GM19372 (cell line): Measurements from ENCODE around the gene BSG.

Source experiments
- ATAC-seq: cut with Tn5 transposase; IDR thresholded peaks from one replicate; pipeline ENCODE4 v1.9.1; 2021; ENCODE audit warnings: mild to moderate bottlenecking, low read depth, moderate library complexity; ENCODE audit not compliant: unreplicated experiment

The BSG gene

DNA sequence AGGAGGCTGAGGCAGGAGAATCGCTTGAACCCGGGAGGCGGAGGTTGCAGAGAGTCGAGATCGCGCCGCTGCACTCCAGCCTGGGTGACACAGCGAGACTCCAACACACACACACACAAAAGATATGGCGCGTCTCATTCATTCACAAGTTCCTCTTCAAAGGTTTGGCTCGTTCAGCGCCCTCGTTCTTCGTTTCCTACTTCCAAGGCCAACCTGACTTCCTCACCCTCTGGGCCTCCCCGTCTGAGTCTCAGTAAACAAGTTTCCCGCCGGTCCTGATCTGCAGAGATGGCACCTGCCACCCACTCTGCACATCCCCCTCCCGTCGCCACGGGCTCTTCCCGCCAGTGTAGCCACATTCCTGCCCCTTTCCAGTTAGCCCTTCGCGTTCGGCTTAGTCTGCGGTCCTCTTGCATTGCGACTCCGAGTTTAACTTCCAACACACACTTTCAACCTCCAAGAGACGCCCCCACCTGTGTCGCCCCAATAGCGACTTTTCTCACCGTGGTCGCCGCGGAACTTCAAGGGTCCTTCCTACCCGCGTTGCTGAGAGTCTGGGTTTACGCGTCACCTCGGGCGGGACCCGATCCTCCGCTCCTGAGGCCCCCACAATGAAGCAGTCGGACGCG is 1.3 kb upstream of the BSG start:
- ATAC-seq, result no peak

DNA sequence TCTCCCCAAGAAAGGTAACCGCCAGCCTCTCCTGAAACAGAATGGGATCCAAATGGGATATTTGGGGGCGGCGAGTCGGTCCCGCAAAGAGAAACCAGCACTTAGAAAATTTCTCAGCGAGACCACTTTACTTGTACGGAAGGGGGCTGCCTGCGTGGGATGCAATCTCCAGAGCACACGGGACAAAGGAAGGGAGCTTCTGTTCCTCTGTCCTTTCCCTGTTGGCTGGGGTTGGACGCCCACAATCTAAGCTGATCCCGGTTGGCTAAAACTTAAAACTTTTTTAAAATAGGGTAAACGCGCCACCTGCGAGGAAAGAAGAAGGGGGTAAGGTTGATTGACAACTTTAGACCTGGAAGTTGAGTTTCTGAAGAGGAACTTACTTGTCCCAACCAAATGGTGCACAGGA is 826 bp upstream of the BSG start:
- no peak for ATAC-seq

DNA sequence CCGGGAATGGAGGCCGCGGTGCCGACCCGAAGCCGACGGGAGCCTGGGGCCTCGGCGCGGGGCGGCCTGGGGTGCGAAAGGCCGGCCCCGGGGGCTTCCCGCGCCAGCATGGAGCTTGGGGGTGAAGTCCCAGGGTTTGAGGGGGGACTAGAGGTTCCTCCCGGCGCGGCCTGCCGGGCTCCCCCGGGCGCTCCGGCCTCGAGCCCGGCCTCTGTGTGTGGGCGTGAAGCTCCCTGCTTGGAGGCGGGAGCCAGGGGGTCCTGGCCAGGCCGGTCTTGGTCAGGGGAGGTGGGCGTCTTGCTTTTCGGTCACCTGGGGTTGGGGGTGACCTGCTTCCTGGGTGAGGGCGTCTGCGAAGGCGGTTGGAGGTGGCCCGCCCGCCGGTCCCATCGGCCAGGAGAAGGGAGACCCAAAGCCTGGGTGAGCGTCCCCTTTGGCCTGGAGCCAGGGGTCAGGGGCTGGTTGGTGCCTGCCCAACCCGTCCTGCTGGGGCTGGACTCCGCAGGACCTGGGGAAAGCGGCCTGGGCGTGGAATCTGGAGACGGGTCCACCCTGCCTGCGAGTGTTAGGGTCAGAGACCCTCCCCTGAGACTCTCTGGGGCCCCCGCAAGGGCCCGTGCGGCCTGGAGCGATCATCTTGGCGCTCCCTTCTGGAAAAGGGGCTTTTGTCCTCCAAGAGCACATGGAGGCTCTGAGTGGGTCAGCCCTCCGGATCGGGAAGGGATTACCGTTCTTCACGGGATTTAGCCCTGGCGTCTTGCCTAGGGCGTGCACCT is 535 bp downstream of the BSG start:
- ATAC-seq, result no peak

DNA sequence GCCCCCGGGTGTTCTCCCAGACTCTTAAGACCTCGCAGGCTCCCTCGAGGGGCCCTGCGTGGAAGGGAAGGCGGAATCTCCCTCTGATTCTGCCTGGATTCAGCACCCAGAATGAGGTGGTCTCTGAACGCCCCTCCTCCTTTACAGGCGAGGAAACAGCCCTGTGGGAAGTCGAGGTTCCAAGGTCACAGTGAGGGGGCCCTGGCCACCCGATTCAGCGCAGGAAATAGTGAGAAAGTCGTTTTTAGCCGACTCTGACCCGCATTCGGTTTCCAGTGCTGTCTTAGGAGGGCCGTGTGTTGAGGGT is 1.1 kb downstream of the BSG start:
- ATAC-seq, result no peak

DNA sequence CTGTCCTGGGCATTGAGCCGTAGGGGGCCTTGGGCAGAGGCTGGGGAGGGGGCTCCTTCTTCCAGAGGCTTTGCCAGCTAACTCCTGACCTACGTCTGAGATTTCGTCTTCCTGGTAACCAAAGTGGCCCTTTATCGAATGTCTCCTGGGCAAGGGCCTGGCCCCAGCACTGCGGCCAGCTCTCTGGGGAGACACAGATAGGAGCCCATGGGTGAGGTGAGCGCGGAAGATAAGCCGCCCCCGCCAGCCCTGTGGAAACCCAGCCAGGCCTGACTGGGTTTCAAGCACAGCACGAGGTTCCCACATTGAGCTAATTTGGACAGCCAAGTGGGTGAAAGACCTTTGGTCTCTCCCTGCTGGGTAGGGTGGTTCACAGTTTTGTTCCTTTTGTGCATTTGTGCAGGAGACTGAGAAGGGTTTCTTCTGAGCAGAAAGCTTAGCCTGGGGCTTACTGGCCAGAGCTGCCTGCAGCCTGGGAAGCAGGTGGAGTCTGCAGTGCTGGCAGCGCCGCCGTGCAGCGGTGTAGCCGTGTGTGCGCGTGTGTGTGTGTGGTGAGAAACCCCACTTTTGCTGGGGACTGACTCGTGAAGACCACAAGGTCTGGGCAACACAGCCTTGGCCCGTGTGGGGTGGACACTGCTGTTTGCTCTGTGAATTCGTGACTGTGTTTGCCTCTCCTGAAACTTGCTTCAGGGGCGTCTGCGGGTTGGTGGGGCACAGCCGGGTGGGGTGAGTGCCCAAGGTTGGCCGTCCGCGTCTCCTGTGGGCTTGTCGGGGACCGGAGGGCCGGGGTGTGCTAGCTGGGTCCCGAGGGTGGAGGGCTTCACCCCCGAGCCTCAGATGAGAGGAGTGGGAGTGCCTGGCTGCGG is 2.5 kb downstream of the BSG start:
- ATAC-seq, result no peak

DNA sequence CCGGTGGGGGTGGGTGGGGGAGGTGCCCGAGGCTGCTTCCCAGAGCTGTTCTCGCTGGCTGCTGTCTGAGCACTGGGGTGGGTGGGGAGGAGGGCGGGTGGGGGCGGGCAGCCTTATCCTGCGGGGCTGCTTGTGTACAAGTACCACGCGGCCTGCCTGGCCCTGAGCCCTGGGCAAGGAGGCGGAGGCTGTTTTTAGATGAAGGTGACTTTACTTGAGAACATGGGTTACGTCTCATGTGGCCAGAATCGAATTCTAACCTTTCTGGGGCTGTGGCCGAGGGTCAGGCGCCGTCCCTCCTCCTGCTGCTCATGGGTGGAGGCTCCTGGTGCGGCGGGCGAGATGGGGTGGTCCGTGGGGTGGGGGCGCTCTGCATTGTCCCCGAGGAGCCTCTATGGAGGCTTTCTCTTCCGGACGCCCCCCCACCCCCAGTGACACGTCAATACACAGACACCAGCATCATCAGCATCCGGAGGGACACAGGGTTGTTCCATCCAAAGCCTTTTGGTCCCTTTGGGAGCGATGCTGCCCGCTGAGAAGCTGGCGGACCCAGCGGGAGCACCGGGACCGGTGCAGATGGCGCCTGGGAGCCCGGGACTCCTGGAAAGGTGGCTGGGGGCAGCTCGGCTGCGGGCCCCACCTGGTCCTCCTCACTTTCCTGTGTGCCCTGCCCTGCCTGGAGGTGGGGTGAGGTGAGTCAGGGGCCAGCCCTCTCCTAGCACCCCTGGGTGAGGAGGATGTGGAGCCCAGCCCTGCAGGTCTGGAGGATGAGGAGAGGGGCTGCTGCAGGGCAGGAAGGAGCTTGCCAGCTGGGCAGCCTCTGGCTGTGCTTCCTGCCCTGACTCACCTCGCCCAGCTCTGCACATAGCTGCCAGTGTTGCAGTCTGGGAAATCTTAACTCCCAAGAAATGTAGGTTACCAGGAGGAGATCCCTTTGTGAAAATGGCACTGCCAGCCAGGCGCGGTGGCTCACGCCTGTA is 3.4 kb downstream of the BSG start:
- no peak for ATAC-seq

DNA sequence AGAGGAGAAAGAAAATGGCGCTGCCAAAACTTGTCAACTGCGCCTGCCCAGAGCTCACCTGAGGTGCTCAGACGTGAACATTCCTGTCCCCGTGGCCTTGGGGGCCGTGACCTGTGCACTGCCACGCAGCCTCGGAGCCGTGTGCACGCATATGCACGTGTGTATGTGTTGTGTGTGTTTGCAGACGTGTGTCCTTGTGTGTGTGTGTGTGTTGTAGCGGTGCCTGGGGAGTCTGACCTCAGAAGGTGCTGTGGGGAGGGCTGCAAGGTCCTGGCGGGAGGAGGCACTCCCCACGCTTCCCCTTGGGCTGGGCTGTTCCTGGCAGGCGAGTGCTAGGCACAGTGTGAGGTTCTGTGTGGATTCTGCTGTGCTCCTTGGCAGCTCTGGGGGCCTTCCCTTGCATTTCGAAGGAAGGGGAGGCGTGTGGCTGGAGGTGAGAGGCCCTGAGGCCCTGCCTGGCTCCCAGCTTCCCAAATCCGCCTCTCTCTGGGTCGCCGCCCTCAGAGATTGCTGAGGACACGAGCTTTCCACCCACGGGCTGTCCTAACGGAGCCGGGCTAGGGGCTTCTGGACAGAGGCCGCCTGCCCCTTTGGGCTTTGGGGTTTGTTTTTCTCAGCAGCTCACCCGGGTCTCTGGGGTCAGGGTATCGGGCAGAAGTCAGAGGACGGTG is 4.5 kb downstream of the BSG start:
- no peak for ATAC-seq

DNA sequence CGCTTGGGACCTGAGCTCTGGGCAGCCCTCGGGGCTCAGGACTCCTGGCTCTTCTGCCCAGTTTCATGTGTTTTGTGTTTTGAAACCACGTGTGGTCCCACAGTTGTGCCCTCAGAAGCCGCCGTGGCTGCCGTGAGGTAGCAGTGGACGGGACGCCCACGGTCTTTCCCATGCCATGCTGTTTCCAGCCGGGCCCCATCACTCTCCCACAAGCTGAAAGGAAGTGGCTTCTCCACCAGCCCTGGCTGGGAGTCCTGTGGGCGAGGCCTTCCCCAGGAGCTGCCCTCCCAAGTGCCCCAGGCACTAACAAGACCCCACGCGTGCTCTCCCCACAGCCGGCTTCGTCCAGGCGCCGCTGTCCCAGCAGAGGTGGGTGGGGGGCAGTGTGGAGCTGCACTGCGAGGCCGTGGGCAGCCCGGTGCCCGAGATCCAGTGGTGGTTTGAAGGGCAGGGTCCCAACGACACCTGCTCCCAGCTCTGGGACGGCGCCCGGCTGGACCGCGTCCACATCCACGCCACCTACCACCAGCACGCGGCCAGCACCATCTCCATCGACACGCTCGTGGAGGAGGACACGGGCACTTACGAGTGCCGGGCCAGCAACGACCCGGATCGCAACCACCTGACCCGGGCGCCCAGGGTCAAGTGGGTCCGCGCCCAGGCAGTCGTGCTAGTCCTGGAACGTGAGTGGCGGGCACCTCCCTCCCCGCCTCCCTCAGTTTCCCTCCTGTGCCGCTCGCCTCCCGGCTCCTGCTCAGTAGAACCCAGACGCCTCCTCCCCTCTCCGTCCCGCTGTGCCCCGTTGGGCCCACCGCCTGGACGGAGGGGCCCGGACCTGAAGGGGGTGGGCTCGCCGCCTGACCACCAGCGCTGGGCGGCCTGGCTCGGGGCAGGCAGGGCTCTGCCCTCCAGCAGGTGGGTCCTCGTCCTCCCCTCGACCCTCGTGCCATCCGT is 5.3 kb downstream of the BSG start:
- no peak for ATAC-seq

DNA sequence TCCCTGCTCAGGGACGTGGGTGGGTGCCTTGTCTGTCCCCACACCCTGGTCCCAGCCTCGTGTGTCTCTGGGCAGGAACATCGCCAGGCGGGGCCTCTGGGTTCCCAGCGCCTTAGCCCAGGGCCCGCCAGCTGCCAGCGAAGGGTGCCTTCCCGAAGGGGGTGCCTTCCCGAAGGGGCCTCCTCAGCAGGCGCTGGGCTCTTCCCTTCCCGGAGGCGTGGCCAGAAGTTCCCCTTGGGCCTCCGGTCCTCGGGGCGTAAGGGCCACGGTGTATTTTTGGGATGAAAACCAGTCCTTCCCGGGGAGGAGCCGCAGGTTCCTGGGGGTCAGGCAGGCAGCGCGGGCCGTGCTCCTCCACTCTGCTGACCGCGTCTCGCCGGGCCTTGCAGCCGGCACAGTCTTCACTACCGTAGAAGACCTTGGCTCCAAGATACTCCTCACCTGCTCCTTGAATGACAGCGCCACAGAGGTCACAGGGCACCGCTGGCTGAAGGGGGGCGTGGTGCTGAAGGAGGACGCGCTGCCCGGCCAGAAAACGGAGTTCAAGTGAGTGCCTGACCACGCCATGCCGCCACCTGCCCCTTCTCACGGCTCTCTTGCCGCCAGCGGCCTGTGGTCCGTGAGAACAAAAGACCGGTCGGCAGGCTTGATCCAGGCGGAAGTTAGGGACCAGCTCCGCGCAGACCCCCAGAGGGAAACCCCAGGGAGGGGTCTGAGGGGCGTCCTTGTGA is 6.9 kb downstream of the BSG start:
- no peak for ATAC-seq

DNA sequence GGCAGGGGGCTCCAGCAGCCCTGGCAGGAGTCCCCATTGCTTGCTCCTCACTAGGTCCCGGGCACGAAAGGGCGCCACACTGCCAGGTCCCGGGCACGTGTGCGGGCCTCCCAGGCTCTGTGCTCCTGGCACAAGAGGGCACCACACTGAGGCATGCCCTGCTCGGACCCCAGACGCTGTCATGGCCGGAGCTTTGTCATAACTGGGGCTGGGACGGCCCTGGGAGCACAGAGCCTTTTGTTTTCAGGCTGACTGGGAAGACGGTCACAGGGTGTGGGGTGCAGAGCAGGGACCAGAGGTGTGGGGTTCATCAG is 7.4 kb downstream of the BSG start:
- ATAC-seq, result no peak

DNA sequence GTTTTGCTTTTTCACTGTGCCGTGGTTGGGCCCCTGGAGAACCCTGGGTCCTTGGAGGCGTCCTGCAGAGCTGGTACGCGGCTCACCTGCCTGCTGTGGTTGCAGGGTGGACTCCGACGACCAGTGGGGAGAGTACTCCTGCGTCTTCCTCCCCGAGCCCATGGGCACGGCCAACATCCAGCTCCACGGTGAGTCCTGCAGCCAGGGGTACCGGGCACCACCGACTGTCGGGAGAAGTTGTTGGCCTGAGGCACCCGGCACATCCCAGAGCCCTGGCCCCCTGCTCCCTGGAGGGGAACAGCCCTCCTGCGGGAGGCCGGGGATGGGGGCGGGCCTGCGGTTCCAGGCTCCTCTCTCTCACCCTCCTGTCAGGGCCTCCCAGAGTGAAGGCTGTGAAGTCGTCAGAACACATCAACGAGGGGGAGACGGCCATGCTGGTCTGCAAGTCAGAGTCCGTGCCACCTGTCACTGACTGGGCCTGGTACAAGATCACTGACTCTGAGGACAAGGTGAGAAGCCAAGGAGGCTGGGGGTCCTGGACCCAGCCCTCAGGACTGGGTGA is 8.0 kb downstream of the BSG start:
- no peak for ATAC-seq

DNA sequence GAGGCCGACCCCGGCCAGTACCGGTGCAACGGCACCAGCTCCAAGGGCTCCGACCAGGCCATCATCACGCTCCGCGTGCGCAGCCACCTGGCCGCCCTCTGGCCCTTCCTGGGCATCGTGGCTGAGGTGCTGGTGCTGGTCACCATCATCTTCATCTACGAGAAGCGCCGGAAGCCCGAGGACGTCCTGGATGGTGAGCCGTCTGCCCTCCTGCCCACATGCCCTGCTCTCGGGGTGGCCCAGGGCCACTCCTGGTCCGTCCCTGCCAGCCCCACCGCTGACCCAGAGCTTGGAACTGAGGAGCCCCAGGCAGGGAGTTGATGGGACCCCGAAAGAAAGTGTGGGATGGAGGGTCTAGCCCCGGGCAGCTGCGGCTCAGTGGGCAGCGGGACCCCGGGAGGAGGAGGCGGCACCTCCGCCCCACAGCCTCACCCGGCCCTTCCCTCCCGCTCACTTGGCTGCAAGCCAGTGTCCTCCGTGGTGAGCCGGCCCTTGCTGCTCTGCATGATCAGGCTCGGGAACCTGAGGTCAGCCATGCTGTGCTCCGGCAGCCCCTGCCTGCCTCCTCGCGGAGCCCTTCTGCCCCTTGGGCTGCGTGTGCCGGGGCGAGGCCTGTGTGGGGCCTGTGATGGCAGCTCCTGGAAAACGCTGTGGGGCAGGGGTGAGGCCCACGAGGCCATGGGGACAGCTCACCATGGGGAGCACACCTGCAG is 9.2 kb downstream of the BSG start:
- ATAC-seq, result no peak

DNA sequence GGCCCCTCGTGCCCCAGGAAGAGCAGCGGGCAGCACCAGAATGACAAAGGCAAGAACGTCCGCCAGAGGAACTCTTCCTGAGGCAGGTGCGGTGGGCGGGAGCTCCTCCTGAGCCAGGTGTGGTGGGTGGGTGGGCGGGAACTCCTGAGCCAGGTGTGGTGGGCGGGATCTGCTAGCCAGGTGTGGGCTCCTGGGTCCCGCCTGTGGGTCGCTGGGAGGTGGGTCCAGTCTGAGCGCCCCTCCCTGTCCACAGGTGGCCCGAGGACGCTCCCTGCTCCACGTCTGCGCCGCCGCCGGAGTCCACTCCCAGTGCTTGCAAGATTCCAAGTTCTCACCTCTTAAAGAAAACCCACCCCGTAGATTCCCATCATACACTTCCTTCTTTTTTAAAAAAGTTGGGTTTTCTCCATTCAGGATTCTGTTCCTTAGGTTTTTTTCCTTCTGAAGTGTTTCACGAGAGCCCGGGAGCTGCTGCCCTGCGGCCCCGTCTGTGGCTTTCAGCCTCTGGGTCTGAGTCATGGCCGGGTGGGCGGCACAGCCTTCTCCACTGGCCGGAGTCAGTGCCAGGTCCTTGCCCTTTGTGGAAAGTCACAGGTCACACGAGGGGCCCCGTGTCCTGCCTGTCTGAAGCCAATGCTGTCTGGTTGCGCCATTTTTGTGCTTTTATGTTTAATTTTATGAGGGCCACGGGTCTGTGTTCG is 10.3 kb downstream of the BSG start:
- ATAC-seq, result no peak

DNA sequence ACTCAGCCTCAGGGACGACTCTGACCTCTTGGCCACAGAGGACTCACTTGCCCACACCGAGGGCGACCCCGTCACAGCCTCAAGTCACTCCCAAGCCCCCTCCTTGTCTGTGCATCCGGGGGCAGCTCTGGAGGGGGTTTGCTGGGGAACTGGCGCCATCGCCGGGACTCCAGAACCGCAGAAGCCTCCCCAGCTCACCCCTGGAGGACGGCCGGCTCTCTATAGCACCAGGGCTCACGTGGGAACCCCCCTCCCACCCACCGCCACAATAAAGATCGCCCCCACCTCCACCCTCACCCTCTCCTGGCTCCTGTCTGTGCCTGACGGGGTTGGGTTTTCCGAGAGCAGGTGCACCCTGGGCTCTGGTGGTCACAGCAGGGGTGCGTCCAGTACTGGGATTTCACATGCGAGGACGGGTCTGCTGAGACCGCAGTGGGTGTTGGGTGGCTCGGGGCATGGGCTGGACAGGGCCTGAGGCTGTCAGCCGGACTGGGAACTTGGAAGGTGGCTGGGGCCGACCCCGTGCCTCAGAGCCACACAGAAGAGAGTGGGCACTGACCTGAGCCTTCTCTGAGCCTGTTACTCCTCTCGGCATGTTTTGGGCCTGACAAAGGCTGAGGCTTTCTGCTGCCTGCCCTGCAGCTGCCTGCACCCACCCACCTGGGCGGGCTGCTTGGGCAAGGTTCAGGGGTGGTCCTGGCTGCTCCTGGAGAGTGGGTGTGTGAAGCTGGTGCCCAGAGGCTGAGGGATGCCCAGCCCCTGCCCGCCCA is 11.0 kb downstream of the BSG start:
- no peak for ATAC-seq

DNA sequence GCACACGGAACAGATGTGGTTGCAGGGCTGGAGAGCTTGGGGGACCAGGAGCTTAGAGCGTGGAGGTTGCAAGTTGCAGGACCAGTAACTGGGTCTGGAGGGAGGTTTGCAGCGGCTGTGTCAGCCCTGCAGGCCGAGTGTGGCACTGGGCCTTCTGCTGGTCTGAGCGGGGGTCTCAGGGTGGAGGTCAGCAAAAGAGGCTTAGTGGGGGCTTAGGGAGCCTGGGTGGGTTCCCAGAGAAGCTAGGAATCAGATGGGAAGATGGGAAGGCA is 11.5 kb downstream of the BSG start:
- no peak for ATAC-seq

DNA sequence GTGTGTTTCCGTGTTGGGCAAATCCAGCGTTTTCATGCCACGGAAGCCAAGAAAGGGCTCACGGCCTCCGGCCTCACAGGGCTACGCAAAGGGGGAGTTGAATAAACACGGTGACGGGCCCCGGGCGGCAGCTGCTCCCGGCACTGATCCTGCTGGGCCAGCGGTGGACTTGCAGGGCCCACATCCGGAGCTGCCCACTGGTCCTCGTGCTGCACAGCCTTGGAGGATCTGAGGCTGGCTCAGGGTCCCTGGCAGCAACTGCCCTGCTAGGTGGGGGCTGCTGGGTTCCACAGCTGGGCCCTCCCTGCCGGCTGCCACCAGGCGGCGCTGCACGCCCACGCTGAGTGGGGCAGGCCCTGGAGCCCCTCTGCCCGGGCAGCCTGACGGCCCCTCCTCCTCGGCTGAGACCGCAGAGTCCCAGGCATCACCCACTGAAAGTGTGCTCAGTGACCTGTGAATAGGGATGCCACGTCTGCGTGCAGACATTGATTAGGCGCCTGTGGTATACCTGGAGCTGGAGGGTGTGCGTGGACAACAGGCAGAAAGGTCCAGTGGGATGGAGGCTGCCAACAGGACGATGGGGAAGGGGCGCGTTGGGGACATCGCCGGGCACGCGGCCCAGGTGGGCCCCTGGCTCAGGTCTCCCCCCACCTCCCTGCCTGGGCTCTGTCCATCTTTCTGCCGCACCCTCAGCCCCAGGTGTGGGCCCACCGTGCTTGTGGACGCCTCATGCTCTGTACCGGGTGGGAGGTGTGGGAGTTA is 12.0 kb downstream of the BSG start:
- no peak for ATAC-seq
